ENCODE results near the gene NDUFS1.

DNA sequence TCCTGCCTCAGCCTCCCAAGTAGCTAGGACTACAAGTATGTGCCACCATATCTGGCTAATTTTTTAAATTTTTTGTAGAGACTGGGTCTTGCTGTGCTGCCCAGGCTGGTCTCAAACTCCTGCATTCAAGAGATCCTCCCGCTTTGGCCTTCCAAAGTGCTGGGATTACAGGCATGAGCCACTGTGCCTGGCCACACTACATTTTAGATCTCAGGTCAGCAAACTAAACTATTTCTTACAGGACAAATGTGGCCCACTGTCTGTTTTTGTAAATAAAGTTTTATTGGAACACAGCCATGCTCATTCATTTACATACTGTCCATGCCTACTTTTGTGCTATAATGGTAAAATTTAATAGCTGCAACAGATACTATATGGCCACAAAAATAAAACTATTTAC is 91.0 kb downstream of the NDUFS1 start:
- TF ChIP-seq, protein P1, sequence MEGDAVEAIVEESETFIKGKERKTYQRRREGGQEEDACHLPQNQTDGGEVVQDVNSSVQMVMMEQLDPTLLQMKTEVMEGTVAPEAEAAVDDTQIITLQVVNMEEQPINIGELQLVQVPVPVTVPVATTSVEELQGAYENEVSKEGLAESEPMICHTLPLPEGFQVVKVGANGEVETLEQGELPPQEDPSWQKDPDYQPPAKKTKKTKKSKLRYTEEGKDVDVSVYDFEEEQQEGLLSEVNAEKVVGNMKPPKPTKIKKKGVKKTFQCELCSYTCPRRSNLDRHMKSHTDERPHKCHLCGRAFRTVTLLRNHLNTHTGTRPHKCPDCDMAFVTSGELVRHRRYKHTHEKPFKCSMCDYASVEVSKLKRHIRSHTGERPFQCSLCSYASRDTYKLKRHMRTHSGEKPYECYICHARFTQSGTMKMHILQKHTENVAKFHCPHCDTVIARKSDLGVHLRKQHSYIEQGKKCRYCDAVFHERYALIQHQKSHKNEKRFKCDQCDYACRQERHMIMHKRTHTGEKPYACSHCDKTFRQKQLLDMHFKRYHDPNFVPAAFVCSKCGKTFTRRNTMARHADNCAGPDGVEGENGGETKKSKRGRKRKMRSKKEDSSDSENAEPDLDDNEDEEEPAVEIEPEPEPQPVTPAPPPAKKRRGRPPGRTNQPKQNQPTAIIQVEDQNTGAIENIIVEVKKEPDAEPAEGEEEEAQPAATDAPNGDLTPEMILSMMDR (conservative IDR thresholded peaks at IDR 0.05; ENCODE audit: low read depth, low read length) = no peak
- no peak for TF ChIP-seq CEBPB (IDR thresholded peaks at IDR 0.05; ENCODE audit: low read depth, low read length)
- TF ChIP-seq RFX5 (IDR thresholded peaks at IDR 0.05; ENCODE audit: low read depth, low read length) = no peak
- no peak for TF ChIP-seq MXI1 (IDR thresholded peaks at IDR 0.05; ENCODE audit: borderline replicate concordance, low read depth, low read length)

Data from IMR-90 (cell line).